Measurements from ENCODE around the gene PSMB2.

The PSMB2 gene

DNA sequence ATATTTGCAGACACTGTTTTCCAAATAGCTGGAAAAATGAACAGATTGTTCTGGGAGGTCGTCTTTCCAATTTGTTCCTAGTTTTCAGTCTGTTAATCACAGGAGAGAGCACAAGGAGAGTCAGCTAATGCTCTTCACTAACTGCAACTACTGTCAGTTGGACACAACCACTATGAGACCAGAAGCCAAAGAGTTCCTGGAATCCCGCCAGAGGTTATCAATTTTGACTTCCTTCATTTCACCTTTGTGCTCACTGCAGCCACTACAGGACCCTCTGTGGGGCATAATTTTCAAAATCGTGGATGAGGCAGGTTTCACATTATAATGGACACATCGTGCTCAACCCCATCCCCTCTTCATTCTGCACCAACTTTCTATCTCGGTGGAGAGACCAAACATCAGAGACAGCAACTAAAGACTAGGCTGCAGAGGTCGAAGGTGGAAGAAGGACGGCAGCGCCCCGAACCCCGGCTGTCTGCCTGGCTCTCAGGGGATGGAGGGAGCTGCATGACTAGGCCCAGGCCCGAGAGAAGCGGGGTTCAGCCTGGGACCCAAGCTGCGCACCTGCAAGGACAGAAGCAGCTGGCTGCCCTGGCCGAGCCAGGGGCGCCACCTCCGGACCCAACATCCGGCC is 84.7 kb downstream of the PSMB2 start:
- DNase-seq (ENCODE audit: low read depth in 1 of 2, low spot score in 1 of 2): no peak
- no peaks in the 10 kb centered on the region for H3K27me3 ChIP-seq (ENCODE audit: insufficient read depth, poor library complexity, severe bottlenecking)
- TF ChIP-seq, protein P1, sequence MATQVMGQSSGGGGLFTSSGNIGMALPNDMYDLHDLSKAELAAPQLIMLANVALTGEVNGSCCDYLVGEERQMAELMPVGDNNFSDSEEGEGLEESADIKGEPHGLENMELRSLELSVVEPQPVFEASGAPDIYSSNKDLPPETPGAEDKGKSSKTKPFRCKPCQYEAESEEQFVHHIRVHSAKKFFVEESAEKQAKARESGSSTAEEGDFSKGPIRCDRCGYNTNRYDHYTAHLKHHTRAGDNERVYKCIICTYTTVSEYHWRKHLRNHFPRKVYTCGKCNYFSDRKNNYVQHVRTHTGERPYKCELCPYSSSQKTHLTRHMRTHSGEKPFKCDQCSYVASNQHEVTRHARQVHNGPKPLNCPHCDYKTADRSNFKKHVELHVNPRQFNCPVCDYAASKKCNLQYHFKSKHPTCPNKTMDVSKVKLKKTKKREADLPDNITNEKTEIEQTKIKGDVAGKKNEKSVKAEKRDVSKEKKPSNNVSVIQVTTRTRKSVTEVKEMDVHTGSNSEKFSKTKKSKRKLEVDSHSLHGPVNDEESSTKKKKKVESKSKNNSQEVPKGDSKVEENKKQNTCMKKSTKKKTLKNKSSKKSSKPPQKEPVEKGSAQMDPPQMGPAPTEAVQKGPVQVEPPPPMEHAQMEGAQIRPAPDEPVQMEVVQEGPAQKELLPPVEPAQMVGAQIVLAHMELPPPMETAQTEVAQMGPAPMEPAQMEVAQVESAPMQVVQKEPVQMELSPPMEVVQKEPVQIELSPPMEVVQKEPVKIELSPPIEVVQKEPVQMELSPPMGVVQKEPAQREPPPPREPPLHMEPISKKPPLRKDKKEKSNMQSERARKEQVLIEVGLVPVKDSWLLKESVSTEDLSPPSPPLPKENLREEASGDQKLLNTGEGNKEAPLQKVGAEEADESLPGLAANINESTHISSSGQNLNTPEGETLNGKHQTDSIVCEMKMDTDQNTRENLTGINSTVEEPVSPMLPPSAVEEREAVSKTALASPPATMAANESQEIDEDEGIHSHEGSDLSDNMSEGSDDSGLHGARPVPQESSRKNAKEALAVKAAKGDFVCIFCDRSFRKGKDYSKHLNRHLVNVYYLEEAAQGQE (IDR thresholded peaks at IDR 0.05; ENCODE audit: insufficient replicate concordance, low read depth): no peak
- TF ChIP-seq GABPA (IDR thresholded peaks at IDR 0.05; ENCODE audit: low read depth) (no peak), SPI1 (IDR thresholded peaks at IDR 0.05; ENCODE audit: borderline replicate concordance, low read depth) (no peak), POLR2AphosphoS5 (IDR thresholded peaks at IDR 0.05; ENCODE audit: low read depth) (no peak)
- TF ChIP-seq, protein P2, sequence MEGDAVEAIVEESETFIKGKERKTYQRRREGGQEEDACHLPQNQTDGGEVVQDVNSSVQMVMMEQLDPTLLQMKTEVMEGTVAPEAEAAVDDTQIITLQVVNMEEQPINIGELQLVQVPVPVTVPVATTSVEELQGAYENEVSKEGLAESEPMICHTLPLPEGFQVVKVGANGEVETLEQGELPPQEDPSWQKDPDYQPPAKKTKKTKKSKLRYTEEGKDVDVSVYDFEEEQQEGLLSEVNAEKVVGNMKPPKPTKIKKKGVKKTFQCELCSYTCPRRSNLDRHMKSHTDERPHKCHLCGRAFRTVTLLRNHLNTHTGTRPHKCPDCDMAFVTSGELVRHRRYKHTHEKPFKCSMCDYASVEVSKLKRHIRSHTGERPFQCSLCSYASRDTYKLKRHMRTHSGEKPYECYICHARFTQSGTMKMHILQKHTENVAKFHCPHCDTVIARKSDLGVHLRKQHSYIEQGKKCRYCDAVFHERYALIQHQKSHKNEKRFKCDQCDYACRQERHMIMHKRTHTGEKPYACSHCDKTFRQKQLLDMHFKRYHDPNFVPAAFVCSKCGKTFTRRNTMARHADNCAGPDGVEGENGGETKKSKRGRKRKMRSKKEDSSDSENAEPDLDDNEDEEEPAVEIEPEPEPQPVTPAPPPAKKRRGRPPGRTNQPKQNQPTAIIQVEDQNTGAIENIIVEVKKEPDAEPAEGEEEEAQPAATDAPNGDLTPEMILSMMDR (IDR thresholded peaks at IDR 0.05; ENCODE audit: insufficient read depth, low read length): no peak
- H3K4me3 ChIP-seq (replicated peaks; ENCODE audit: insufficient read depth, low read length): peak overlapping the region; percentile 93
- peak overlapping the region; percentile 94 for H3K27ac ChIP-seq (replicated peaks)

DNA sequence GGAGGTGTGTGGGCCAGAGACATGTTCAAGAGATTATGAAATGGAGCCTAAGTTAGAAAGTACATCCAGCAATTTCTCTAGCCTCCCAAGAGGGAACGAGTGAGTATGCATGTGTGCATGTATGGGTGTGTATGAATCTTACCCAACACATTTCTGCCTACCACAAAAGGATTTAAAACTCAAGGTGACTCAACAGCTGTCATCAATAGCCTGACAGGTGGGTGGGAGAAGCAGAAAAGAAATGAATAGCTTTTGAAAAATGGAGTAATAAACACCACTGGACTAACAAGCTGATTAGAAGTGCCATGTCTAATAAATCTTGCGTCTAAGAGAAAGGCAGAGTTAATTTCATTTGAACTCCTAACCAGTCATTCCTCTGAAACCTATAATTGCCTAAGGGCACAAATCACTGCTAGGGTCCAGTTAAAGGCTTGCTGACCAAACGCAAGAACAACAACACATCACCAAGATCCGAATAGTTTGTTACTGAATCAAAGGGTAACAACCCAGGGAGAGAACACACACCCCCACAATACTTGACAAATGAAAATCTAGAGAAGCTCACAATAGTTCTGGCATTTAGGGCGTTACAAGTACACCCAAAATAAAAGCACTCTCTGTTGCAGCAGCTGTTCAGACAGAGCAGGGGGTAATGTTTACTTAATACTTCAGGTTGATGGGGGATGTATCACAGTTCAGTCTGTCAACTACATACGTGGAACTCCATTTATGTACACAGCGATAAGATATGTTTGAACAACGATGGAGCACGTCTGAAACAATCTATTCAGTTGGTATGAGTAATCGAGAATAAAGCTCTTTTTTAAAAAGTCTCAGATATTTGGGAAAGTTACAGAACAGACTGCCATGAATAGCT is 85.5 kb downstream of the PSMB2 start:
- peak in 1 of 2 experiments; percentile 40 for DNase-seq (ENCODE audit: low read depth in 1 of 2, low spot score in 1 of 2)
- H3K27ac ChIP-seq (replicated peaks): peak overlapping the region; percentile 94
- TF ChIP-seq, protein P2 (IDR thresholded peaks at IDR 0.05; ENCODE audit: insufficient read depth, low read length): no peak
- TF ChIP-seq POLR2AphosphoS5 (IDR thresholded peaks at IDR 0.05; ENCODE audit: low read depth): no peak
- TF ChIP-seq, protein P1 (IDR thresholded peaks at IDR 0.05; ENCODE audit: insufficient replicate concordance, low read depth): no peak
- no peak for TF ChIP-seq GABPA (IDR thresholded peaks at IDR 0.05; ENCODE audit: low read depth)
- no peak for TF ChIP-seq SPI1 (IDR thresholded peaks at IDR 0.05; ENCODE audit: borderline replicate concordance, low read depth)
- H3K27me3 ChIP-seq (ENCODE audit: insufficient read depth, poor library complexity, severe bottlenecking): no peaks in the 10 kb centered on the region
- H3K4me3 ChIP-seq (replicated peaks; ENCODE audit: insufficient read depth, low read length): peak overlapping the region; percentile 93

DNA sequence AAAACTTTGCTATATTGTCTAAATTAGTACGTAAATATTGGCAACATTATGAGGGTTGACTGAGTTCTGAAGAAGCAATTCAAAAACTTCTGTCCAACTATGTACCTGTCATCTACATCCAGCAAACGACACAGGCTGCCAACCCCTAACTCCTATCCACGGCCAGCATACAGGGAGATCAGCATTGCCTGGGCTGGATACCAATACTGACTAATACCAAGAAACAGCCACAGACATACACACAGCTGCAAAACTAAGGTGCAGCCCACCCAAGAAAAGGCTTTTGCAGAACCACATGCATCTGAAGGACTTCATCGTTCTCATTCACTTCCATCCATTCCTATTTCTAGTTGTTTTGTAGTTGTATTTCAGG is 86.1 kb downstream of the PSMB2 start:
- no peak for DNase-seq (ENCODE audit: low read depth in 1 of 2, low spot score in 1 of 2)
- H3K4me3 ChIP-seq (replicated peaks; ENCODE audit: insufficient read depth, low read length): no peak overlapping the region
- no peak overlapping the region for H3K27ac ChIP-seq (replicated peaks)
- no peaks in the 10 kb centered on the region for H3K27me3 ChIP-seq (ENCODE audit: insufficient read depth, poor library complexity, severe bottlenecking)
- TF ChIP-seq, protein P2 (IDR thresholded peaks at IDR 0.05; ENCODE audit: insufficient read depth, low read length): no peak
- TF ChIP-seq, protein P1 (IDR thresholded peaks at IDR 0.05; ENCODE audit: insufficient replicate concordance, low read depth): no peak
- no peak for TF ChIP-seq GABPA (IDR thresholded peaks at IDR 0.05; ENCODE audit: low read depth)
- TF ChIP-seq POLR2AphosphoS5 (IDR thresholded peaks at IDR 0.05; ENCODE audit: low read depth): no peak
- TF ChIP-seq SPI1 (IDR thresholded peaks at IDR 0.05; ENCODE audit: borderline replicate concordance, low read depth): no peak

Measured in HL-60 (cell line).